CD4-positive, alpha-beta T cell (primary cell): ENCODE measurements around the gene SPACA9. TPM values are rescaled to one million over a fixed set of nuclear protein-coding genes. Genes with fewer than 3 reads are reported as not detected.

ENCODE experiments used
- ATAC-seq: fragments of 200-7000 bp; cut with Tn5 transposase; one replicate; pipeline ENCODE4 v1.10.0; 2022; ENCODE audit warnings: mild to moderate bottlenecking; ENCODE audit not compliant: poor library complexity
- CTCF ChIA-PET: fragments of 350-600 bp; sonication (Branson Sonifier 250); formaldehyde crosslinking; loops from one replicate; lab custom pipeline; 2021; ENCODE audit warnings: antibody characterized with exemption, inconsistent platforms; lab: Charles Lee
- POLR2A ChIA-PET: fragments of 350-600 bp; sonication (Branson Sonifier 250); formaldehyde crosslinking; loops from one replicate; lab custom pipeline; 2021; ENCODE audit warnings: antibody characterized with exemption, inconsistent platforms; lab: Charles Lee
- DNase-seq, 14 experiments: peaks; one replicate each; pipeline ENCODE4 v3.0.0-alpha.2; 2013 to 2020; ENCODE audit warnings: mixed read lengths in 2 of 14
- H3K27ac ChIP-seq, 2 donors: one replicate each; pipeline versions ENCODE4 v1.5.1 to v1.7.0; 2013; ENCODE audit warnings: low read length in 2 of 2, low read depth in 1 of 2, mild to moderate bottlenecking in 1 of 2
- H3K27me3 ChIP-seq, 2 experiments: 1 replicate in 1 of 2; 2 replicates in 1 of 2; pipeline versions ENCODE4 v1.6.1 to v1.7.0; 2013; ENCODE audit warnings: low read length in 2 of 2, control low read depth in 1 of 2, mild to moderate bottlenecking in 1 of 2, moderate library complexity in 1 of 2; ENCODE audit not compliant: insufficient read depth in 2 of 2, control insufficient read depth in 1 of 2
- H3K36me3 ChIP-seq: one replicate; pipeline ENCODE4 v1.6.1; 2013; ENCODE audit warnings: low read length, control low read depth; ENCODE audit not compliant: insufficient read depth
- H3K4me1 ChIP-seq: one replicate; pipeline ENCODE4 v1.6.1; 2013; ENCODE audit warnings: low read length, control low read depth; ENCODE audit not compliant: insufficient read depth
- H3K4me3 ChIP-seq: one replicate; pipeline ENCODE4 v1.5.1; 2013; ENCODE audit warnings: mild to moderate bottlenecking, low read length, moderate library complexity
- H3K9me3 ChIP-seq, 2 experiments: 1 replicate in 1 of 2; 2 replicates in 1 of 2; pipeline versions ENCODE4 v1.6.1 to v1.7.0; 2013; ENCODE audit warnings: low read length in 2 of 2, mild to moderate bottlenecking in 2 of 2, control low read depth in 1 of 2, moderate library complexity in 1 of 2; ENCODE audit not compliant: control insufficient read depth in 1 of 2, insufficient read depth in 1 of 2
- H3K27ac Mint-ChIP-seq: one replicate; pipeline ENCODE4 v1.8.0; 2020; ENCODE audit warnings: mixed read lengths
- H3K27me3 Mint-ChIP-seq: one replicate; pipeline ENCODE4 v1.8.0; 2021; ENCODE audit warnings: mixed read lengths
- H3K36me3 Mint-ChIP-seq: one replicate; pipeline ENCODE4 v1.8.0; 2021; ENCODE audit warnings: low read depth, mixed read lengths
- H3K4me1 Mint-ChIP-seq: one replicate; pipeline ENCODE4 v1.8.0; 2021; ENCODE audit warnings: low read depth, mixed read lengths
- H3K4me3 Mint-ChIP-seq: one replicate; pipeline ENCODE4 v1.8.0; 2020; ENCODE audit warnings: mild to moderate bottlenecking, mixed read lengths
- H3K9me3 Mint-ChIP-seq: one replicate; pipeline ENCODE4 v1.8.0; 2020; ENCODE audit warnings: mixed read lengths
- intact Hi-C, 2 experiments: fragments of 100-400 bp; cut with DNase I in 1 of 2; cut with micrococcal nuclease in 1 of 2; formaldehyde crosslinking; loops; one replicate each; pipeline versions ENCODE4 v1.15.1 to v1.9.0; 2023 to 2025; cut with DNase I, micrococcal nuclease
- total RNA-seq, 174 experiments: library from RNA in 2 of 174; stranded (reverse) in 2 of 174; gene quantifications; one replicate each; pipeline ENCODE4 v1.2.3 and lab custom pipeline; 2021 to 2026
- TF ChIP-seq, protein P1 (sequence below): fragments of 200-600 bp; IDR thresholded peaks from one replicate; pipeline ENCODE4 v1.8.0; 2022; ENCODE audit warnings: antibody characterized with exemption, mild to moderate bottlenecking

Gene SPACA9
- total RNA-seq, 2 experiments from 2014 or later, result 0.52 to 0.92 TPM

DNA sequence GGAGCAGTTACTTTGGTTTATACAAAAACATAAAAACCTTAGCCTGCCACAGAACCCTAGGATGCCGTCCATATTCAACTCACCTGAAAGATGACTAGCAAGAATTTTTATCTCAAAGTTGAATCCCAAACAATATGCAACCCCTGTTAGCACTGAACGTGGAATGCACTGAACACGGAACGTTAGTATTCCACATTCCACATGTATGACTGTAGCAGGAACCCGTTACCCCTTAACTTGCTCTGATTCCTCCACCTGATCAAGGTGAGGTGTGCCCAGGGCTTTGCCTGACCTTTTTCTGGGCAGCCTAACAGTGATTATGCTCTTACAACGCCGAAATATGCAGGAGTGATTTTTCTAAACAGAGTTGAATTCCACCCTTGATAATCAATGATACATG is 44.4 kb upstream of the SPACA9 start:
- ATAC-seq (no peak), DNase-seq (no peak)
- H3K4me3 ChIP-seq, result no peak overlapping the region
- no peak overlapping the region for H3K4me3 Mint-ChIP-seq
- H3K9me3 Mint-ChIP-seq, result no peaks in the 10 kb centered on the region
- peaks cover 11% of the 10 kb centered on the region for H3K27me3 Mint-ChIP-seq
- H3K27ac ChIP-seq, result no peak overlapping the region
- H3K36me3 ChIP-seq, result no peaks in the 10 kb centered on the region
- TF ChIP-seq, protein P1, sequence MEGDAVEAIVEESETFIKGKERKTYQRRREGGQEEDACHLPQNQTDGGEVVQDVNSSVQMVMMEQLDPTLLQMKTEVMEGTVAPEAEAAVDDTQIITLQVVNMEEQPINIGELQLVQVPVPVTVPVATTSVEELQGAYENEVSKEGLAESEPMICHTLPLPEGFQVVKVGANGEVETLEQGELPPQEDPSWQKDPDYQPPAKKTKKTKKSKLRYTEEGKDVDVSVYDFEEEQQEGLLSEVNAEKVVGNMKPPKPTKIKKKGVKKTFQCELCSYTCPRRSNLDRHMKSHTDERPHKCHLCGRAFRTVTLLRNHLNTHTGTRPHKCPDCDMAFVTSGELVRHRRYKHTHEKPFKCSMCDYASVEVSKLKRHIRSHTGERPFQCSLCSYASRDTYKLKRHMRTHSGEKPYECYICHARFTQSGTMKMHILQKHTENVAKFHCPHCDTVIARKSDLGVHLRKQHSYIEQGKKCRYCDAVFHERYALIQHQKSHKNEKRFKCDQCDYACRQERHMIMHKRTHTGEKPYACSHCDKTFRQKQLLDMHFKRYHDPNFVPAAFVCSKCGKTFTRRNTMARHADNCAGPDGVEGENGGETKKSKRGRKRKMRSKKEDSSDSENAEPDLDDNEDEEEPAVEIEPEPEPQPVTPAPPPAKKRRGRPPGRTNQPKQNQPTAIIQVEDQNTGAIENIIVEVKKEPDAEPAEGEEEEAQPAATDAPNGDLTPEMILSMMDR, result no peak
- no peaks in the 10 kb centered on the region for H3K4me1 ChIP-seq
- H3K27ac Mint-ChIP-seq, result no peak overlapping the region
- no peaks in the 10 kb centered on the region for H3K4me1 Mint-ChIP-seq
- ChIA-PET POLR2A (no interaction called here), CTCF (no interaction called here)
- no peaks in the 10 kb centered on the region for H3K36me3 Mint-ChIP-seq
- no peaks in the 10 kb centered on the region for H3K9me3 ChIP-seq
- intact Hi-C loops, result no loop called here
- H3K27me3 ChIP-seq, result no peaks in the 10 kb centered on the region

DNA sequence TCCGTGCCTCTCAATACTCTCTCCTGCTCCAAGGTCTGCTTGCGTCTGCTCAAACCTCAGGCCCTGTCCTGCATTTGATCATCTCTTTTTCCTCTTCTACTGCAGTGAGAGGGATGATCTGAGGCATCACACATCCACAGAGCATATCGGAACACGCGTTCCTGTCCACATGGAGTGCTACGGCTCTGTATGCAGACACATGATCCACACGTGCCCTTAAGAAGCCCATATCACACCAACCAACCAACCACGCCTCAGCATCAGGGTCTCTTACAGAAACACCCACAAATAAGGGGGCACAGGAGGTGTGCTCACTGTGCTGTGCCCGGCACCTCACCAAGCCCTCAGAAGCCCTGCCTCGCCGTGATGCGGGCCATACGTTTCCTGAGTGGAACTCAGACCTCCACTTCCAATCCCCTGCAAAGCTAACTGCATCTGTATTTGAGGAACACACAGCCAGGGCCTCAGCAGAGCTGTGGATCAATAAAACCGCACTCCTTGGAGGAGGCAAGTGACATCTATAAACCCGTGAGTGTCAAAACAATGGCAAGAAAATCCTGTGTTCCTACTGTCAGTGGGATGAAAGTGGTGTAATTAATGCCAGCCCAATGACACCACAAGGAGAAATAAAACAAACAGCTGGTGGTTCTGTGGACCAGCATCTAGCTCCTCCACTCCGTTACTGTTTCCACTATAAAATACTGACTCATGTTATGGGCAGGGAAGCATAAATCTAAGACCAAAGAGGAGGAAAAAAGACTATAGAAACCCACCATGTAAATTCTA is 41.0 kb upstream of the SPACA9 start:
- intact Hi-C loops, result no loop called here
- H3K27ac Mint-ChIP-seq, result no peak overlapping the region
- H3K4me3 Mint-ChIP-seq, result no peak overlapping the region
- H3K4me3 ChIP-seq, result no peak overlapping the region
- no peak overlapping the region for H3K27ac ChIP-seq
- no peaks in the 10 kb centered on the region for H3K4me1 Mint-ChIP-seq
- ChIA-PET CTCF (no interaction called here), POLR2A (no interaction called here)
- H3K27me3 ChIP-seq, result no peaks in the 10 kb centered on the region
- no peaks in the 10 kb centered on the region for H3K9me3 Mint-ChIP-seq
- ATAC-seq (no peak), DNase-seq (no peak)
- TF ChIP-seq, protein P1, result no peak
- H3K9me3 ChIP-seq, result no peaks in the 10 kb centered on the region
- H3K36me3 Mint-ChIP-seq, result no peaks in the 10 kb centered on the region
- no peaks in the 10 kb centered on the region for H3K4me1 ChIP-seq
- peaks cover 4% of the 10 kb centered on the region for H3K27me3 Mint-ChIP-seq
- no peaks in the 10 kb centered on the region for H3K36me3 ChIP-seq

DNA sequence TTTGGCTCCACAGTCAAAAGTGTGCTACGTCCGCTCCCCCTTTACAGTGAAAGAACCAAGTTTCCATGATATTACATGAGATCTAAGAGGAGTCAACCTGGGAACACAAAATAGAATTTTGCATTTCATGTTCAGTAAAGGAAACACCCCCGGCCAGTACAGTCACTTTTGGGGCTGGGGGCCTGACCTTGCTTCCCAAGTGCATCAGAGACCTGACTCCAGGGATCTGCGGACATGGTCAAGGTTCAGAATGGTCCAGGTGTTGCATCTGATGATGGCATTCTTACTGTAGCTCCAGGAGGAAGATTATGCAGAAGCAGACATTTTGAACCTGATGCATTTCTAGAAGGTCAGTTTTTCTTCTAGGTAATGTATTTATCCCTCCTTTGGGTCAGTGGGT is 40.4 kb upstream of the SPACA9 start:
- DNase-seq (no peak), ATAC-seq (no peak)
- H3K27me3 Mint-ChIP-seq, result peaks cover 4% of the 10 kb centered on the region
- H3K27ac Mint-ChIP-seq, result no peak overlapping the region
- Histone ChIP-seq H3K27me3 (no peaks in the 10 kb centered on the region), H3K4me3 (no peak overlapping the region), H3K9me3 (no peaks in the 10 kb centered on the region), H3K4me1 (no peaks in the 10 kb centered on the region), H3K27ac (no peak overlapping the region), H3K36me3 (no peaks in the 10 kb centered on the region)
- POLR2A ChIA-PET, result no interaction called here
- no peaks in the 10 kb centered on the region for H3K9me3 Mint-ChIP-seq
- no peak overlapping the region for H3K4me3 Mint-ChIP-seq
- CTCF ChIA-PET, result no interaction called here
- intact Hi-C loops, result no loop called here
- no peaks in the 10 kb centered on the region for H3K4me1 Mint-ChIP-seq
- no peaks in the 10 kb centered on the region for H3K36me3 Mint-ChIP-seq
- TF ChIP-seq, protein P1, result no peak
